GDM1 (cell line): ENCODE results near the gene RGS19.
"Not testable (repeated sequence)": the region's sequence is repeated elsewhere in the genome, so short reads cannot be mapped to it uniquely, and the experiment has no call there.

Source experiments
- DNase-seq: peaks from one replicate; lab custom pipeline; 2025; lab: John Stamatoyannopoulos, UW

RGS19 gene, protein sequence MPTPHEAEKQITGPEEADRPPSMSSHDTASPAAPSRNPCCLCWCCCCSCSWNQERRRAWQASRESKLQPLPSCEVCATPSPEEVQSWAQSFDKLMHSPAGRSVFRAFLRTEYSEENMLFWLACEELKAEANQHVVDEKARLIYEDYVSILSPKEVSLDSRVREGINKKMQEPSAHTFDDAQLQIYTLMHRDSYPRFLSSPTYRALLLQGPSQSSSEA

DNA sequence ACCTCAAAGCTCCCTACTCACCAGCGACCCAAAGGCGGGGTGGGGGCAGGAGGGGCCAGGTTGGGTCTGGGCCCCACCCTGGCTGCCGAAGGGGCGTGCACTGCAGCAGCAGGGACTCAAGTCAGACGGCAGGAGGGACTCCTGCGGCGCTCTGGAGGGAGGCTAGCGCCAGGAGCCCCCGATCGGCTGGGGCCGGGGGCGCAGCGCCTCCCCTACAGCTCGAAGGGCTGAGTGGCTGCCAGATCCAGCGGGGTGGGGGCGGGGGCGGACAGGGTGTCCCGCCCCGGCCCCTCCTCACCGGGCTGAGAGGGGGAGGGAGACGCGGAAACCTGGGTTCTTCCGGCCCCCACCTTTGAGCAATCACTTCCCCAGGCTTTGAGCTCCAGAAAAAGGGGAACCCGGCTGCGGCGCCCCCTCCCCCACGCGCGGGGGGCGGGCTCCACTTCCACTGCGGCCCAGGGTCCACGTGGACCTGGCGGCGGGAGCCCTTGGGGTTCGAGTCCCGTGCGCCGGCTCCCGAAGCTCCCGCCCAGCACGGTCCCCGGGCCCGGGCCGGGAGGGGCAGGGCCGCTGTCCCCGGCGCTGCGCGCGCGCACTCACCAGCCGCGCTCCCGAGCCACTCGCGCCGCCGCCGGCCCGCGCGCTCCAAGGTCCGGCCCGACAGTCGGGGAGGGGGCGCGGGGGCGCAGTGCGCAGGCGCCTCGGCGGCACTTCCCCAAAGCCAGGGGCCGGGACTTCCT is at the start of gene RGS19:
Gene RGS19 (minus strand): TSS at position 246 of the 740 bp plus-strand sequence. CDS start 2,632 bp downstream, outside the sequence.
- DNase-seq: peak; percentile 95

DNA sequence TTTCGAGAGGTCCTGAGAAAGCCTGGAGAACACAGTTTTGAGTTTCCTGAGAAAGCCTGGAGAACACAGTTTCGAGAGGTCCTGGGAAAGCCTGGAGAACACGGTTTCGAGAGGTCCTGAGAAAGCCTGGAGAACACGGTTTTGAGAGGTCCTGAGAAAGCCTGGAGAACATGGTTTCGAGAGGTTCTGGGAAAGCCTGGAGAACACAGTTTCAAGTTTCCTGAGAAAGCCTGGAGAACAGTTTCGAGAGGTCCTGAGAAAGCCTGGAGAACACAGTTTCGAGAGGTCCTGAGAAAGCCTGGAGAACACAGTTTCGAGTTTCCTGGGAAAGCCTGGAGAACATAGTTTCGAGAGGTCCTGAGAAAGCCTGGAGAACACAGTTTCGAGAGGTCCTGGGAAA is 44.2 kb upstream of the RGS19 start:
- not testable (repeated sequence) for DNase-seq

DNA sequence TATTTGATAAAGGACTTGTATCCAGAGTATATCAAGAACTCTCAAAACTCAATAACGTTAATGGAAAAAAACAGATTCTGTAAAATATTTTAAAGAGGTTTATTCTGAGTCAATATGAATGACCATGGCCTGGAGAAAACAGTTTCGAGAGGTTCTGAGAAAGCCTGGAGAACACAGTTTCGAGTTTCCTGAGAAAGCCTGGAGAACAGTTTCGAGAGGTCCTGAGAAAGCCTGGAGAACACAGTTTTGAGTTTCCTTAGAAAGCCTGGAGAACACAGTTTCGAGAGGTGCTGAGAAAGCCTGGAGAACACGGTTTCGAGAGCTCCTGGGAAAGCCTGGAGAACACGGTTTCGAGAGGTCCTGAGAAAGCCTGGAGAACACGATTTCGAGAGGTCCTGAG is 43.6 kb upstream of the RGS19 start:
- DNase-seq: not testable (repeated sequence)

DNA sequence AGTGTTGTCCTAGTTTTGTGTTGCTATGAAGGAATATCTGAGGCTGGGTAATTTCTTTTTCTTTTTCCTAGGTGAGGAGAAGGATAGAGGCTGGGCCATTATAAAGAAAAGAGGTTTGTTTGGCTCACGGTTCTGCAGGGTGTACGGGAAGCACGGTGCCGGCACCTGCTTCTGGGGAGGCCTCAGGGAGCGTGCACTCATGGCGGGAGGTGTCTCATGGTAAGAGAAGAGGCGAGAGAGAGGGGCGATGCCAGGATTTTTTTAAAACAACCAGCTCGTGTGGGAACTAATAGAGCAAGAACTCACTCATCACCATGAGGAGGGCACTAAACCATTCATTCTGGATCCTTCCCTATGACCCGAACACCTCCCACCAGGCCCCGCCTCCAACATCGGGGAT is 42.3 kb upstream of the RGS19 start:
- no peak for DNase-seq

DNA sequence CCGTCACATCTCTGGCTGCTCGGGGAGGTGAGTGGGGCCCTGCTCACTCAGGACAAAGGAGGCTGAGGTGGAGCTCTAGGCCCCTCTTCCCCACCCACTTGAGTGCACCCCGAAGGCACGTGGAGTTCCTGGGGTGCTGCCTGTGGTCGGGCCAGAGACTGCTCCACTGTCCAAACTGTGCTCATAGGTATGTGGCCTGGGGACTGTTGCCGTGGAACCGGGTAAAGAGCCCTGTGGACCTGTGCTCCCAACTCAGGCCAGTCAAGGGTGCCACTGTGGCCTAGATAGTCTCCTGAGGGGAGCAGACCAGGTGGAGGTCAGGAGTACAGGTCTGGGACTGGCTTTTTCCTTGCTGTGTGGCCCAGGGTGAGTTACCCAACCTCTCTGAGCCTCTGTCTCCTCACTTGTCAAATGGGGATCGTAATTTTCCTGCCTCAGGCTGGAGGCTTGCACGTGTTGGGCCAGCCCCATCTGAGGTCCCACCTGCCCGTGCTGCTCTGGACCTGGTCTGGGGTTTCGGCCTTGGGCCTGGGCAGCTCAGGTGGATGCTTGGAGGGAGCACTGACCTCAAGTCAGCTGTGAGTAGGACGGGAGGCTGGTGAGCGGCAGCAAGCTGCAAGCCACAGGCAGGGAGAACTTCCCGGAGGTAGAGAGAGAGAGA is 40.5 kb upstream of the RGS19 start:
- DNase-seq: no peak

DNA sequence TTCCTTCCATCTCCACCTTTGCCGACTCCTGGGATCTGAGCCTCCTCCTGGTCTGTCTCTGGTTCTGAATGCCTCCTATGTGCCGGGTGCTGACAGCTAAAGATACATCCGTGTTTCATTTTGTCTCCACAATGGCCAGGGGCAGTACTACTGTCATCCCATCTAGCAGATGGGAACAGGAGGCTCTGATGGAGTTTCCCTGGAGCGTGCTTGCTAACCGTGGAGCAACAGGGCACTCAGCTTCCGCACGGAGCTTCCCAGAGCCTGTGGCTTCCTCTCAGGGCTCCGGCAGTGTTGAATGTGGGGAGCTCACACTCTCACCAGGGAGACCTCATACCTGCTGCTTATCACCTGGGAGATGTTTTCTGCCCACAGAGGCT is 40.0 kb upstream of the RGS19 start:
- no peak for DNase-seq

DNA sequence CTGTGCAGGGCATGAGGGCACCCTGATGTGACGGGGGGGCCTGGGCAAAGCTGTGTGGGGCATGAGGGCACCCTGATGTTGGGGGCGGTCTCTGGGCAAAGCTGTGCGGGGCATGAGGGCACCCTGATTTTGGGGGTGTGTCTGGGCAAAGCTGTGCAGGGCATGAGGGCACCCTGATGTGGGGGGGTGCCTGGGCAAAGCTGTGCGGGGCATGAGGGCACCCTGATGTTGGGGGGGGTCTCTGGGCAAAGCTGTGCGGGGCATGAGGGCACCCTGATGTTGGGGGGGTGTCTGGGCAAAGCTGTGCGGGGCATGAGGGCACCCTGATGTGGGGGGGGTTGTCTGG is 38.1 kb upstream of the RGS19 start:
- not testable (repeated sequence) for DNase-seq

DNA sequence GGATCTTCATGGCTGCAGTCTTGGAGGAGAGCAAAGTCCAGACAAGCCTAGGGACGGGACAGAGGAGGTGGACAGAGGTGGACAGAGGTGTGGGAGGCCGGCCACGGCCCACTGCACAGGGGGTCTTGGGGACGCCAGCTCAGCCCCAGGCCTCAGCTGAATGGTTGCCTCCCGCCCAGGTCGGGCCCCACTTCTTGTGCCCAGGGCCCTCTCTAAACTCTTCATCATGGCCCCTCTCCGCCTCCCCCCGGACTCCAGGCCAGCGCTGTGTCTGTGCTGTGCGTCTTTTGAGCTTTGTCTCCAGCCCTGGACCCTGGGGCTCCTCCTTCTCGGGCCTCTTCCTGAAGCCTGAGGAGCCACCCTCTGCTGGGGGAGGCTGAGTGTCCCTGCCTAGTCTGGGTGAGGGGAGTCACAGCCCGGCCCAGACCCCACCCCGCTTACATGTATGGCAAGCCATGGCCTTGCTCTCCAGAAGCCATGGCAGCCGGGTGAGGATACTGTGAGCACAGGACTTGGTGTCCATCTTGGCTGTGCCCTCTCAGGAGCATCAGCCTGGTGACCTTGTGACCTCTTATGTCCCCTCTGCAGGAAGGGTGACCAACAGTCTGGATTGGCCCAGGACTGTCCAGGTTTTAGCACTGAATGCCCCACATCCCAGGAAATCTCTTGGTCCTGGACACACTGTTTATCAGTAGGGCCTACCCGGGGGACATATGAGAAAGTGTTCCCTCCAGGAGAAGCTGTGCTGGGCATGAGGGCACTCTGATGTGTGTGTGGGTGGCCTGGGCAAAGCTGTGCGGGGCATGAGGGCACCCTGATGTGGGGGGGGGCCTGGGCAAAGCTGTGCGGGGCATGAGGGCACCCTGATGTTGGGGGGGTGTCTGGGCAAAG is 37.5 kb upstream of the RGS19 start:
- DNase-seq: no peak

DNA sequence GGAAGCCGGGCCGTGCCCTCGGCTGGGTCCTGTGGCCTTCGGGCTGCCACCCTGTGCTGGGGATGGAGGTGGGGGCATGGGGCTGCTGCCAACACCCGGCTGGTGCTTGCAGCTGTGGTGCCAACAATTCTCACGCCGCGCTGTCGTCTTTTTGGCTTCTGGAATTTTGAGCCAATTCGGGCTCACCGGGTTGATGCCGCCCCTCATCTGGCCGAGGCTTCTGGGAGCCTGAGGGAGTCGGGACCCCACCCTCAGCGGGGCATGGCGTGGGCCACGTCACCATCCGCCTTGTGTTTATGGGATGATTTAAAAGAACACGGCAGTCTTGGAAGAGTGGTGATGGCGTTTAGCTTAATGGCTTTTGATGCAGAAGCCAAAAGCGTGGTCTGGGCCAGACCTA is 36.7 kb upstream of the RGS19 start:
- DNase-seq: no peak

DNA sequence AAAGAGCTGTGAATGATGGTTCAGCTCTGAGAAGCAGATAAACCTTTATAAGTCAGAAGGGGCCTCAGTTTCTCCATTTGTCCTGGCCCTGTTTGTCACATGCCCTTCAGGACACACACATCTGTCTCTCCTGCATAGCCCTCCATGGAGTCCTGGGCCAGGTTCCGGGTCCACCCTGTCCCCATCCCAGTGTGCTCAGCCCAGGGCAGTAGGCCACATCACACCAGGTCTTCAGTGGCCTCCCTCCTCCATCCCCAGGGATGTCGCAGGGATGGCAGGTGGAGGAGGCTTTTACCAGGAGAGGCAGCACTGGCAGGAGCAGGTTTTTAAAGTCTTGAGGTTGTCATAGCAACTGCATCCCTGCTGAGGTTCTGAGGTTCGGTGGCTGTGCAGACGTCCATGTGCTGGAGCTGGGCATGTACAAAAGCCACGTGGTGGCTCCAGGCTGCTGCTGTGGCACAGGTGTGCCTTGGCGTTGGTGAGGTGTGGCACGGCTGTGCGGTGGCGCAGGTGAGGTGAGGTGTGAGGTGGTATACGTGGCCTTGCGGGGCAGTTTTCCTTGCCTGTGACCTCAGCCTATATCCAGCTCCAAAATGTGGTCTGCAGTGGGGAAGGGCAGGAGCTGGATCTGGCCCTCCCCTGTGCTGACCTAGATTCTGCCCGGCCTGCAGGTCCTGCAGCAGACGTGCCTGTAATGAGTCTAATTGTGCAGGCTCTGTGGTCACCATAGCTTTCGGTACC is 36.0 kb upstream of the RGS19 start:
- DNase-seq: no peak

DNA sequence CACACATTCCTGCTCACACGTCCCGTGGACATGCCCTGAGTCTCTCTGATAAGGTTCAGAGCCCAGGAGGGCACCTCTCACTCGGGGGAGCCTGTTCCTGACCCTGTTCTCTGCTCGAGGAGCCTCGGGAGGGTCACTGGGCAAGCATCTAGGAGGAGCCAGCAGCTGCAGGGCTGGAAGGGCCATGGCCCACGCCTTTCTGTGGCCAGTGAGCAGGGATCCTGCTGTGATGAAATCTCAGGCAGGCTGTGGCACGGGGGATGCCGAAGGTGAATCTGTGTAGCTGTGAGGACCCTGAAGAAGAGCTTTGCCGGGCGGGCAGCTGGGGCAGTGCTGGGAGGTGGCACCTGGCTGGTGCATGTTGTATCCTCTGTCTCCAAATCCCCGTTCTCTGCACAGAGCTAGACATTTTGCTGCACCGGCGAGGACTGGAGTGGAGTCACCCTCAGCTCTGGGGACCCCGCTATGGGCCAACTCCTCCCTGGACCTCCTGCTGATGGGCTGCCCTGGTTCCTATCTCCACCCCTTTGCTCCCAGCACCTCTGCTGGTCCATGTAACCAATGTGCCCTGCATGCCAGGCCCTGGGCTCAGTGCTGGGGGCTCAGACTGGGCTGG is 35.1 kb upstream of the RGS19 start:
- no peak for DNase-seq

DNA sequence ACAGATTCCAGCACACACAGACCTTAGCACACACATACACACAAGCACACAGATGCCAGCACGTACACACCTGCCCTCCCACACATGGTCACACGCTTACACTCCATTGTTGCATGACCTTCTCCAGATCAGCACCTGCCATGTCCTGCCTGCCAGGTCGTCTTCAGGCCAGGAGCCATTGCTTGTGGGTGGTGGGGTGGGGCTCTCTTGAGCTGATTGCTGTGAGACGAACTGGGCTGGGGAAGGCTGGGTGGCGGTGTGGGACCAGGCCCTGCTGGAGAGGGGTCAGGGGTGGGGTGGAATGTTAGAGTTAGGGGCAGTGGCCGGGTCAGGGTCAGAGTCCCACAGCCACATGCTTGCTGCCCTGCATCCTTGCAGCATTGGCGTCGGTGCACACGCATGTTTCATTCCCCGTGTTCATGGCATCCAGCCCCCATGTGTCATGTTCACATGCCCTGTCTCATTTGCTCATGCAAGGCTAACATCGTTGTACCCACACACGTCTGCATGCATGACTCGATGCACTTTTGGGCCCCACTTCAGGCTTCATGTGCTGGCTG is 34.6 kb upstream of the RGS19 start:
- DNase-seq: no peak

DNA sequence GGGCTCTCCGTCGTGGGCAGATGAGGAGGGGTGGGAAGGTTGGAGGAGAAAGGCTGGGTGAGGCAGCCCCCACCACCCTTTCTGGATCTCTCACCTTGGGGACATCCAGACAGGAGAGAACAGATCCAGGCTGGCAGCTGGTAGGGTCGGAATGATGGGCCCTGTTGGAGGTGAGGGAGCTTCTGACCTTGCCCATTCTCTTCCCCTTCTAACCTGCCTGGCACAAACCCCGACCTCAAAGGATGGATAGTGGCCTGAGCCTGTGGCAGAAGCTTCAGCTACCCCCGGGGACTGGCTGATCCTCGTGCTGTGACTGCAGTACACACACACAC is 34.1 kb upstream of the RGS19 start:
- no peak for DNase-seq

DNA sequence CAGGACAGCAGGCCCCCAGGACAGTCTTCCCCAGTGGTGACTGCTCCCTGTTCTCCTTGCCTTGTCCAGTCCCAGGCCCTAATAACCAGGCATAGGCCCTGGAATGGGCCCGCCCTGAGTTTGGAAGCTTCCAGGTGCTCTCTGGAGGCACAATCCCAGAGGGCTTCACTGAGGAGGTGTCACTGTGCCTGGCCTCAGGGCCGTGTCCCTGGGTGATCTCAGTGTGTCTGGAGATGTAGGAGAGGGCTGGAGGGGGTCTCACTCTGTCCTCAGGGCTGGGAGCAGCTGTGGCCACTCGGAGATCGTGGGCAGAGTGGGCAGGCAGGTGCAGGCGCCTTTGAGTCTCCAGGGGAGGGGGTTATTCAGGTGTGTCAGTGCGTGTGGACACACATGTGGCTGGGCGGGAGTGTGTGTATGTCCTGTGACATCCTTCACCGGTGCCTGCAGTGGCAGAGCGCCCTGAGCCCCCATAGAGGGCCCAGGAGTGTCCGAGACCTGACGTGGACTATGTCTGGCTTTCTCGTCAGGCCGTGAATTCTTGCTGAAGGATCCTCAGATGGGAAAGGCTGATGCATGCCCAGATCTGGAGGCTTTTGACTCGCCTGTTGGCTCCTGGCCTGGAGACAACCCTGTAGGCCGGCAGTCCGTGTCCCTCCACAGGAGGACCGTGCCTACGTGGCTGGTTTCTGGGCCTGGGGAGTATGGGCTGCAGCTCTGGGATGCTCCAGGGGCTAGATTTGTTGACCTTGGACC is 33.5 kb upstream of the RGS19 start:
- DNase-seq: no peak

DNA sequence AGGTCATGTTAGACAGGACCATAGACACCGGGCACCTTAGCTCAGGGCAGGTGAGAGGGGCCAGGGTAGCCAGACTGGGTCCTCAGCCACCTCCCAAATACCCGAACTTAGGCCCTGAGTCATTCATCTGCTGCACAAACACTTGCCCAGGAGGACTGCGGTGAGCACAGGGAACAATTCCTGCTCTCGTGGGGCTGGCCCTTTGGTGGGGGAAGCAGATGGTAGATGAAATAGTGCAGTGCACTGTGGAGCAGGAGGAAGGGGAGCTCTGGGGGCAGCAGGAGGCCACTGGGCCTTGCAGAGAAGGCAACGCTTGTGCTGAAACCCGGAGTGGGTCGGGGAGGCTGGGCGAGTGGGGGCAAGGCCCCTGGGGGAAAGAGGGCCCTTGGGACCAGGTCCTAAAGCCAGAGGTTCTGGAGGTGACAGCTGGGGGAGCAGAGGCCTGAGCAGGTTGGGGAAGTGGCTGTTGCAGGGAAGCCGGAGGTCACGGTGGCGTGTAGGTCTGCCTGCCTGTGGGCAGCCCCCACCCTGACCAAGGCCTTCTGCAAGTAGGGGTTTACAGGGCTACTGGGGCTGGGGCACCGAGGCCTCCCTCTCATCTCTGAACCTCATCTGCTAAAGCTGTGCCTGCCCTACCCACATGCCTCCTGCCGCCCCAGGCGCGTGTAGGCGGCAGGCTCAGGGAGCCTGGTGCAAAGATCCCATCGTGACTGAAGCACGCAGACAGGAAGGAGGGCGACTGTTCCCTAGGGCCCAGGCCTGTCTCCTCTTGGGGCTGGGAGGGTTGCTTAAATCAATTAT is 32.7 kb upstream of the RGS19 start:
- DNase-seq: peak; percentile 51

DNA sequence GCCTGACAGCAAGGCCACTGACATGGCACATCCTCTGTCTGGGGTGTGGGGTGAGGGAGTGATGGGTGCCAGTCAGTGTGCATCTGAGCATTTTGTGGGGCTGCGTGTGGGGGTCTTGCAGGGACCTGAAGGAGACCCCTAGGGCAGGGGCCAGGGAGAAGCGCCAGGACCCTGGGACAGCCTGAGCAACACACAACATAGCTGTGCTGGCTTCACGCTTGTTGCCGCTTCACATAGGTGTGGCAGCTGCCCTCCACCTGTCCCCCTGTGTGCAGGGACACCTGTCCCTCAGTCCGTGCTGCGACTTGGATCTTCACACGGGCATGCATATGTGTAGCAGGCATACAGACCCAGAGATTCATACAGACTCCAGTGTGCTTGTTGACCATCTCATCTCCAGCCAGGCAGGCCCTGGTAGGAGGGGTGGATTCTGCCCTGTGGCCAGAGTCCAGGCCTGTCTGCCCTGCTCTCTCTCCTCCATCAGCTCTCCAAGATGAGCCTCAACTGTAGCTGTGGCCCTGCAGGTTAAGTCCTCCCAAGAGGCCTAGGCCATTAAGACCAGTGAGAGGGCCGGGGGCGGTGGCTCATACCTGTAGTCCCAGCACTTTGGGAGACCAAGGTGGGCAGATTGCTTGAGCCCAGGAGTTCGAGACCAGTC is 31.2 kb upstream of the RGS19 start:
- DNase-seq: no peak

DNA sequence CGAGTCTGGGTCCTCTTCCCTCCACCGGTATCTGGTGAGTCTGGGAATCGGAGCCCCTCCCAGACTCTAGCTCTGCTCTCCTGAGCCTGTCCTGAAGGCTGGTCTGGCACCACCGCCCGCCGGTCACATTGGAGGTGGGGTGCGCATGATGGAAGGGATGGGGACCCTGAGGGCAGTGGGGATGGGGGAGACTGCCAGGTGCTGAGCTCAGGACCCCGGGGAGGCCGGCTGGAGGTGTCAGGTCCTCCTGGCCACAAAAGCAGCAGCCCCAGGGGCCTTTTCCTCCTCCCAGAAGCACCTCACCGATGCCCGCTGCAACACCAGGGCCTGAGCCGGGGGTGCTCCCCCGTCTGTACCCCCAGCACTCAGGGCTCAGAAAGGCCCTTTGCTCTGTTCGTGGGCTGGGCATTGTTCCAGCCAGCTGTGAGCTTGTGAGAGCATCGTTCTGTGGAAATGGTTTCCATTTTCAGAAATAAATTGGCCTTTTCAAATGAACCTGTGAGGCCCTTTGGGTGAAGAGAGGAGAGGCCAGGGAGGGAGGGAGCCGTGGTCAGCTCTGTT is 30.6 kb upstream of the RGS19 start:
- DNase-seq: no peak
